K562 (cell line): ENCODE data around the gene HOXB13. TPM values are rescaled to one million over a fixed set of nuclear protein-coding genes. Genes with fewer than 3 reads are reported as not detected.

Source experiments
- EHMT2 ChIP-seq: fragments of 450-650 bp; IDR thresholded peaks from 2 replicates; pipeline ENCODE4 v1.6.1; 2018; ENCODE audit warnings: antibody characterized with exemption
- KLF13 ChIP-seq: fragments of 450-650 bp; IDR thresholded peaks from 2 replicates; pipeline ENCODE4 v1.6.1; 2016; ENCODE audit warnings: missing genetic modification characterization, low read depth, mild to moderate bottlenecking, missing compliant biosample characterization, moderate library complexity, borderline replicate concordance
- polyA plus RNA-seq, 8 experiments: library from polyadenylated mRNA; depleted of rRNA in 4 of 8; stranded (reverse) in 5 of 8; unstranded in 3 of 8; fragments of >200 nt; fragmentation: Nextera tagmentation in 2 of 8; fragmentation: Illumina TruSeq in 1 of 8; extraction: Ambion mirVana in 2 of 8; extraction: Trizol in 1 of 8; gene quantifications; 2 replicates each; pipeline versions ENCODE4 v1.2.1 to v1.2.3, GENCODE V29; 2011 to 2014; ENCODE audit warnings: inconsistent platforms in 1 of 8, missing spikeins in 1 of 8
- total RNA-seq, 7 experiments: library from RNA; depleted of rRNA in 6 of 7; stranded (reverse); fragments of >200 nt in 6 of 7; fragmentation: Illumina TruSeq in 2 of 7; extraction: Trizol in 2 of 7; gene quantifications; 2 replicates each; pipeline versions ENCODE4 v1.2.1 to v1.2.3, GENCODE V29; 2011 to 2021; ENCODE audit warnings: low replicate concordance in 1 of 7
- TF ChIP-seq, protein P1 (sequence below), 3 experiments: fragments of 200-800 bp in 1 of 3; fragments of 250-450 bp in 1 of 3; fragments of 450-650 bp in 1 of 3; sonication (Bioruptor Pico) in 1 of 3; sonication (Bioruptor generic) in 1 of 3; formaldehyde crosslinking in 1 of 3; IDR thresholded peaks; 2 replicates each; pipeline versions ENCODE4 v1.6.1 to v1.8.0; 2016 to 2022; ENCODE audit warnings: mild to moderate bottlenecking in 2 of 3, missing genetic modification characterization in 2 of 3, missing compliant biosample characterization in 1 of 3, moderate library complexity in 1 of 3
- TF ChIP-seq, protein P2 (sequence below): fragments of 450-650 bp; formaldehyde crosslinking; IDR thresholded peaks from 2 replicates; pipeline ENCODE4 v1.4.0; 2020; ENCODE audit warnings: mild to moderate bottlenecking, moderate library complexity

Gene HOXB13
- total and polyA plus RNA-seq, 9 of the 15 experiments (the other 6 are each of a cell fraction or from before 2014, with no cell fraction given): not detected

DNA sequence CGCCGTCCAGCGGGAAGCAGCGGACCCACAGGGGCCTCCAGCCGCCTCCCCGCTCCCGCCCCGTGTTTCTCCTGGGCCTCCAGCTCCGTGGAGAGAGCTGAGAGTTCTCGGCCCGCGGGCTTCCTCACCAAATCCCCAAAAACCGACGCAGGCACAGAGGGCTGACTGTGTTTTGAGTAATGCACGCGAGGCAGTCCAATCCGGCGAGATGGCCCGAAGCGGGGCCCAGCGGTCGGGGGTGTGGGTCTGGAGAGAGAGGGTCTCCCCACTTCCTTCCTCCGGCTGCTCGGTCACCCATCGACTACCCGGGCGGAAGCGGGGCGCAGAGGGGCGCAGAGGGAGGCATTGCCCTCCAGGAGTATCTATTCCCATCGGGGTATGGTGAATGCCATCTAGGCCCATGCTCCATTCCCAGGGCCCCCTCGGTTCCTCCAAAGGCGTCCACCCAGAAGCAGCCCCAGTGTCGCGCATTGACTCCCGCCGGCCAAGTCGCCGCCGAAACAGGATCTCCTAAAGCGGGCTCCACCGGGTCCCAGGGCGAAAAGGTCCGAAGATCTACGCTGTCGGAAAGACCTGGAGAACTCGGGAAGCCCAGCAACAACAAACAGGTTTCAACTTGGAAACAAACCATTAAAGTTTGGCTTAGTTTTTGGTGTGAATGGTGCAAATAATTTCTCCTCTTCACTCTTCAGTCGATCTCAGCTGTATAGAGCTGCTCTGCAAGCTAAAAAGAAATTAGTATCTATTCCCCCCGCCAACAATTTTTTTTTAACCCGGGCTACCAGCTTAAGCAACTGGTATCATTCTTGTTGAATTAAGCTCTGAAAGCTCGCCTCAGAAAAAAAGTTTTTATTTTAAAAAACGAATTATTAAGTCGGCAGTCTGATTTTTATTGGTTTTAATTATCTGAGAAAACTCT, 19.2 kb upstream of the HOXB13 start (continued):
- TF ChIP-seq, protein P1, sequence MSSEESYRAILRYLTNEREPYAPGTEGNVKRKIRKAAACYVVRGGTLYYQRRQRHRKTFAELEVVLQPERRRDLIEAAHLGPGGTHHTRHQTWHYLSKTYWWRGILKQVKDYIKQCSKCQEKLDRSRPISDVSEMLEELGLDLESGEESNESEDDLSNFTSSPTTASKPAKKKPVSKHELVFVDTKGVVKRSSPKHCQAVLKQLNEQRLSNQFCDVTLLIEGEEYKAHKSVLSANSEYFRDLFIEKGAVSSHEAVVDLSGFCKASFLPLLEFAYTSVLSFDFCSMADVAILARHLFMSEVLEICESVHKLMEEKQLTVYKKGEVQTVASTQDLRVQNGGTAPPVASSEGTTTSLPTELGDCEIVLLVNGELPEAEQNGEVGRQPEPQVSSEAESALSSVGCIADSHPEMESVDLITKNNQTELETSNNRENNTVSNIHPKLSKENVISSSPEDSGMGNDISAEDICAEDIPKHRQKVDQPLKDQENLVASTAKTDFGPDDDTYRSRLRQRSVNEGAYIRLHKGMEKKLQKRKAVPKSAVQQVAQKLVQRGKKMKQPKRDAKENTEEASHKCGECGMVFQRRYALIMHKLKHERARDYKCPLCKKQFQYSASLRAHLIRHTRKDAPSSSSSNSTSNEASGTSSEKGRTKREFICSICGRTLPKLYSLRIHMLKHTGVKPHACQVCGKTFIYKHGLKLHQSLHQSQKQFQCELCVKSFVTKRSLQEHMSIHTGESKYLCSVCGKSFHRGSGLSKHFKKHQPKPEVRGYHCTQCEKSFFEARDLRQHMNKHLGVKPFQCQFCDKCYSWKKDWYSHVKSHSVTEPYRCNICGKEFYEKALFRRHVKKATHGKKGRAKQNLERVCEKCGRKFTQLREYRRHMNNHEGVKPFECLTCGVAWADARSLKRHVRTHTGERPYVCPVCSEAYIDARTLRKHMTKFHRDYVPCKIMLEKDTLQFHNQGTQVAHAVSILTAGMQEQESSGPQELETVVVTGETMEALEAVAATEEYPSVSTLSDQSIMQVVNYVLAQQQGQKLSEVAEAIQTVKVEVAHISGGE (CRISPR knock-in tag; IDR thresholded peaks at IDR 0.05): no peak
- TF ChIP-seq, protein P2, sequence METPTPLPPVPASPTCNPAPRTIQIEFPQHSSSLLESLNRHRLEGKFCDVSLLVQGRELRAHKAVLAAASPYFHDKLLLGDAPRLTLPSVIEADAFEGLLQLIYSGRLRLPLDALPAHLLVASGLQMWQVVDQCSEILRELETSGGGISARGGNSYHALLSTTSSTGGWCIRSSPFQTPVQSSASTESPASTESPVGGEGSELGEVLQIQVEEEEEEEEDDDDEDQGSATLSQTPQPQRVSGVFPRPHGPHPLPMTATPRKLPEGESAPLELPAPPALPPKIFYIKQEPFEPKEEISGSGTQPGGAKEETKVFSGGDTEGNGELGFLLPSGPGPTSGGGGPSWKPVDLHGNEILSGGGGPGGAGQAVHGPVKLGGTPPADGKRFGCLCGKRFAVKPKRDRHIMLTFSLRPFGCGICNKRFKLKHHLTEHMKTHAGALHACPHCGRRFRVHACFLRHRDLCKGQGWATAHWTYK (CRISPR knock-in tag): no peak
- TF ChIP-seq KLF13 (tag): no peak
- TF ChIP-seq EHMT2: no peak
